HepG2 (cell line): ENCODE data around the gene CTSZ. TPM values are rescaled to one million over a fixed set of nuclear protein-coding genes. Genes with fewer than 3 reads are reported as not detected.

Source experiments
- ATAC-seq: fragments of 200-7000 bp; cut with Tn5 transposase; 3 replicates; pipeline ENCODE4 v1.9.1; 2020; ENCODE audit warnings: mild to moderate bottlenecking, moderate library complexity
- BruUV-seq: library from RNA; stranded (reverse); fragments of 400-500 nt; replicated peaks from 2 replicates; lab custom pipeline; 2021; lab: Mats Ljungman, UMichigan
- CTCF ChIA-PET: fragments of 300-600 bp; formaldehyde crosslinking; extraction: SDS; loops from one replicate; lab custom pipeline; 2021; ENCODE audit warnings: low total read pairs, inconsistent platforms, low intra/inter-chr PET ratio; lab: Yijun Ruan, JAX
- POLR2A ChIA-PET: fragments of 350-600 bp; sonication (Branson Sonifier 250); formaldehyde crosslinking; loops from one replicate; lab custom pipeline; 2020; ENCODE audit warnings: antibody characterized with exemption, inconsistent platforms; lab: Yijun Ruan, JAX
- DNase-seq: peaks from one replicate; pipeline ENCODE4 v3.0.0-alpha.2; 2015; ENCODE audit warnings: low spot score
- FAIRE-seq: peaks from 3 replicates; lab custom pipeline; 2011; peaks lifted over from hg19 to GRCh38; lab: Jason Lieb, UNC
- H2AFZ ChIP-seq: one replicate; pipeline ENCODE4 v1.6.1; 2011; ENCODE audit warnings: low read length, inconsistent platforms
- H3K27ac ChIP-seq: fragments of 300-600 bp; 3 replicates; pipeline ENCODE4 v1.8.0; 2011; ENCODE audit warnings: mixed run types, mild to moderate bottlenecking, mixed read lengths, low read length, inconsistent platforms; ENCODE audit not compliant: insufficient read depth; ENCODE audit errors: extremely low read length
- H3K27me3 ChIP-seq, 2 experiments: fragments of 200-600 bp in 1 of 2; 2 replicates in 1 of 2; 3 replicates in 1 of 2; pipeline versions ENCODE4 v1.6.0 to v1.8.0; 2011; ENCODE audit warnings: low read length in 2 of 2, mild to moderate bottlenecking in 2 of 2, moderate library complexity in 2 of 2, inconsistent platforms in 1 of 2; ENCODE audit not compliant: insufficient read depth in 2 of 2, control insufficient read depth in 1 of 2
- H3K36me3 ChIP-seq, 2 experiments: fragments of 200-600 bp in 1 of 2; replicated peaks in 1 of 2; 2 replicates in 1 of 2; 3 replicates in 1 of 2; pipeline versions ENCODE4 v1.5.1 to v1.8.0; 2011; ENCODE audit warnings: low read length in 2 of 2, inconsistent platforms in 1 of 2; ENCODE audit not compliant: insufficient read depth in 2 of 2, control insufficient read depth in 1 of 2
- H3K4me1 ChIP-seq: 2 replicates; pipeline ENCODE4 v1.5.1; 2012; ENCODE audit warnings: low read length, inconsistent platforms; ENCODE audit not compliant: insufficient read depth
- H3K4me2 ChIP-seq: 2 replicates; pipeline ENCODE4 v1.6.0; 2011; ENCODE audit warnings: low read depth, low read length, inconsistent platforms
- H3K4me3 ChIP-seq, 3 experiments: fragments of 200-600 bp in 1 of 3; sonication (generic), shearing (Covaris generic) in 1 of 3; replicated peaks in 1 of 3; 2 replicates each; pipeline ENCODE4 v1.5.1; 2011 to 2016; ENCODE audit warnings: low read length in 3 of 3, inconsistent platforms in 2 of 3, low read depth in 2 of 3, mild to moderate bottlenecking in 2 of 3, control low read depth in 1 of 3, mixed read lengths in 1 of 3; ENCODE audit not compliant: insufficient read depth in 1 of 3
- H3K79me2 ChIP-seq: one replicate; pipeline ENCODE4 v1.6.1; 2011; ENCODE audit warnings: low read length, inconsistent platforms; ENCODE audit not compliant: insufficient read depth
- H3K9ac ChIP-seq: 2 replicates; pipeline ENCODE4 v1.6.0; 2011; ENCODE audit warnings: mild to moderate bottlenecking, low read depth, low read length, inconsistent platforms; ENCODE audit not compliant: insufficient read depth
- H3K9me3 ChIP-seq: 2 replicates; pipeline ENCODE4 v1.5.1; 2012; ENCODE audit warnings: mild to moderate bottlenecking, low read length
- H4K20me1 ChIP-seq: 2 replicates; pipeline ENCODE4 v1.6.0; 2011; ENCODE audit warnings: inconsistent platforms, mild to moderate bottlenecking, low read length, moderate library complexity; ENCODE audit not compliant: insufficient read depth
- AKAP8 ChIP-seq: sonication (generic); formaldehyde crosslinking; IDR thresholded peaks from 2 replicates; pipeline ENCODE4 v1.5.1; 2020; ENCODE audit warnings: mild to moderate bottlenecking, missing genetic modification reagents
- BRCA1 ChIP-seq: sonication (generic); formaldehyde crosslinking; IDR thresholded peaks from 2 replicates; pipeline ENCODE4 v1.4.0; 2020; ENCODE audit warnings: missing genetic modification reagents
- CENPT ChIP-seq: sonication (generic); formaldehyde crosslinking; IDR thresholded peaks from 2 replicates; pipeline ENCODE4 v1.8.0; 2022; ENCODE audit warnings: low read depth, mild to moderate bottlenecking, moderate library complexity, missing genetic modification reagents
- FOXC1 ChIP-seq: sonication (generic); formaldehyde crosslinking; IDR thresholded peaks from 2 replicates; pipeline ENCODE4 v1.8.0; 2022; ENCODE audit warnings: mild to moderate bottlenecking, missing genetic modification reagents, borderline replicate concordance
- MATR3 ChIP-seq: sonication (generic); formaldehyde crosslinking; IDR thresholded peaks from 2 replicates; pipeline ENCODE4 v1.4.0; 2020; ENCODE audit warnings: missing genetic modification reagents
- MYC ChIP-seq: sonication (generic); formaldehyde crosslinking; IDR thresholded peaks from 2 replicates; pipeline ENCODE4 v1.9.0; 2021; ENCODE audit warnings: missing genetic modification reagents, borderline replicate concordance
- NCOA2 ChIP-seq: sonication (generic); formaldehyde crosslinking; IDR thresholded peaks from 2 replicates; pipeline ENCODE4 v1.8.0; 2022; ENCODE audit warnings: inconsistent platforms
- U2AF1 ChIP-seq: fragments of 200-400 bp; formaldehyde crosslinking; optimal IDR thresholded peaks from 2 replicates; pipeline ENCODE3; 2017; ENCODE audit warnings: mild to moderate bottlenecking, low read depth, low read length
- ZBTB34 ChIP-seq: sonication (generic); formaldehyde crosslinking; IDR thresholded peaks from 2 replicates; pipeline ENCODE4 v1.8.0; 2022; ENCODE audit warnings: mild to moderate bottlenecking, missing genetic modification reagents
- ZFP82 ChIP-seq: sonication (generic); formaldehyde crosslinking; IDR thresholded peaks from 2 replicates; pipeline ENCODE4 v1.5.1; 2020; ENCODE audit warnings: mild to moderate bottlenecking, missing genetic modification reagents, borderline replicate concordance
- ZFP91 ChIP-seq: sonication (generic); formaldehyde crosslinking; IDR thresholded peaks from 2 replicates; pipeline ENCODE4 v1.9.0; 2022; ENCODE audit warnings: missing genetic modification reagents, mild to moderate bottlenecking, borderline replicate concordance
- ZMYM2 ChIP-seq: sonication (generic); formaldehyde crosslinking; IDR thresholded peaks from 2 replicates; pipeline ENCODE4 v1.8.0; 2022; ENCODE audit warnings: mild to moderate bottlenecking, missing genetic modification reagents
- ZNF280B ChIP-seq: sonication (generic); formaldehyde crosslinking; IDR thresholded peaks from 2 replicates; pipeline ENCODE4 v1.5.0; 2020; ENCODE audit warnings: missing genetic modification reagents, mild to moderate bottlenecking, borderline replicate concordance
- ZNF296 ChIP-seq: sonication (generic); formaldehyde crosslinking; conservative IDR thresholded peaks from 2 replicates; pipeline ENCODE4 v1.5.0; 2020; ENCODE audit warnings: mild to moderate bottlenecking, missing genetic modification reagents
- ZNF354B ChIP-seq: sonication (generic); formaldehyde crosslinking; IDR thresholded peaks from 2 replicates; pipeline ENCODE4 v1.8.0; 2022; ENCODE audit warnings: mild to moderate bottlenecking, missing genetic modification reagents
- ZNF761 ChIP-seq: sonication (generic); formaldehyde crosslinking; conservative IDR thresholded peaks from 2 replicates; pipeline ENCODE4 v1.4.0; 2020; ENCODE audit warnings: mild to moderate bottlenecking, missing genetic modification reagents
- ZNF780A ChIP-seq: sonication (generic); formaldehyde crosslinking; IDR thresholded peaks from 2 replicates; pipeline ENCODE4 v1.8.0; 2022; ENCODE audit warnings: mild to moderate bottlenecking, missing genetic modification reagents, moderate library complexity
- ZNF788 ChIP-seq: sonication (generic); formaldehyde crosslinking; IDR thresholded peaks from 2 replicates; pipeline ENCODE4 v1.5.0; 2020; ENCODE audit warnings: mild to moderate bottlenecking, missing genetic modification reagents, borderline replicate concordance
- ZNF83 ChIP-seq: sonication (generic); formaldehyde crosslinking; IDR thresholded peaks from 2 replicates; pipeline ENCODE4 v1.4.0; 2020; ENCODE audit warnings: missing genetic modification reagents, mild to moderate bottlenecking, borderline replicate concordance
- WGBS: methylation state at CpG from one replicate; pipeline ENCODE4 v1.1.6; 2017; ENCODE audit warnings: low lambda C conversion rate; 5-methylcytosine and 5-hydroxymethylcytosine counted together
- in situ Hi-C: cut with HindIII; loops from 2 replicates; pipeline ENCODE4 v1.10.0; 2017; ENCODE audit warnings: low pct_unique_long_range_greater_than_20kb; ENCODE audit not compliant: extremely low pct_ligation_motif_present
- intact Hi-C: fragments of 100-400 bp; cut with micrococcal nuclease; formaldehyde crosslinking; loops from one replicate; pipeline ENCODE4 v1.10.0; 2022; ENCODE audit not compliant: unreplicated experiment
- polyA plus RNA-seq, 8 experiments: library from polyadenylated mRNA; depleted of rRNA in 3 of 8; stranded (reverse) in 7 of 8; unstranded in 1 of 8; fragments of >200 nt; fragmentation: Illumina TruSeq in 4 of 8; extraction: Trizol in 4 of 8; gene quantifications; 2 replicates each; pipeline versions ENCODE4 v1.2.1 to v1.2.3, GENCODE V29; 2011 to 2016; ENCODE audit warnings: low read depth in 4 of 8, missing spikeins in 1 of 8, mixed read lengths in 1 of 8; ENCODE audit not compliant: insufficient read depth in 1 of 8
- total RNA-seq, 5 experiments: library from RNA; depleted of rRNA; stranded (reverse); fragments of >200 nt; fragmentation: Illumina TruSeq; extraction: Trizol; gene quantifications; 2 replicates each; pipeline ENCODE4 v1.2.3, GENCODE V29; 2016; ENCODE audit warnings: low read depth in 1 of 5

CTSZ gene
- total and polyA plus RNA-seq, 2 of the 13 experiments (the other 11 are each of a cell fraction or from before 2014, with no cell fraction given) = 0.33 TPM; not detected in 1

GRCh38 chr20:59005523-59006166 lies 1.4 kb downstream of the CTSZ start:
- Histone ChIP-seq H3K36me3 (no peaks in the 10 kb centered on the region), H3K27ac (peak overlapping the region; percentile 3), H3K4me3 (peak overlapping the region in 1 of 3 experiments; percentile 73; a peak in 1 of 6 replicates), H2AFZ (no peak overlapping the region), H3K9ac (no peak overlapping the region), H4K20me1 (no peaks in the 10 kb centered on the region), H3K4me2 (peak overlapping the region; percentile 90), H3K79me2 (no peaks in the 10 kb centered on the region), H3K4me1 (peaks cover 93% of the 10 kb centered on the region), H3K9me3 (no peaks in the 10 kb centered on the region), H3K27me3 (peaks cover 2 to 27% of the 10 kb centered on the region in 2 experiments)
- POLR2A ChIA-PET = interaction anchor here (0.8 to 2.1 kb wide), 7 partner anchors 10 to 27 kb away, joined by 3 to 9 read pairs (median 4); partner anchors contain the start of genes ATP5F1E and NELFCD
- FAIRE-seq = no peak
- intact Hi-C loops (loop anchor here (1.0 kb wide), 1 partner anchor 11 kb away; no protein-coding TSS in a partner anchor), in situ Hi-C loops (no loop called here)
- peak; percentile 27 for ATAC-seq
- CTCF ChIA-PET = no interaction called here
- BruUV-seq = no TSS peak
- WGBS = 61% methylated on average over 3 of the region's 3 CpGs
- DNase-seq = no peak
- TF ChIP-seq ZNF354B (CRISPR knock-in tag) = no peak
- no peak for TF ChIP-seq FOXC1 (CRISPR knock-in tag)
- 0 out of 2 replicates have a peak, but pooled peaks have one; percentile 5 for TF ChIP-seq ZMYM2
- no peak for TF ChIP-seq ZFP82 (CRISPR knock-in tag)
- TF ChIP-seq BRCA1 (CRISPR knock-in tag) = 0 out of 2 replicates have a peak, but pooled peaks have one; percentile 40
- TF ChIP-seq MYC (CRISPR knock-in tag) = 0 out of 2 replicates have a peak, but pooled peaks have one; percentile 14
- TF ChIP-seq ZNF83 (CRISPR knock-in tag) = no peak
- TF ChIP-seq ZNF788 (CRISPR knock-in tag) = no peak
- peak; percentile 23; the same call in 1 of the 2 replicates for TF ChIP-seq ZFP91 (CRISPR knock-in tag)
- TF ChIP-seq CENPT = no peak
- 0 out of 2 replicates have a peak, but pooled peaks have one; percentile 12 for TF ChIP-seq AKAP8 (CRISPR knock-in tag)
- TF ChIP-seq ZNF780A = no peak
- no peak; the same call in 1 of the 2 replicates for TF ChIP-seq ZNF296
- no peak for TF ChIP-seq ZBTB34 (CRISPR knock-in tag)
- TF ChIP-seq ZNF761 (CRISPR knock-in tag) = 0 out of 2 replicates have a peak, but pooled peaks have one; percentile 41
- TF ChIP-seq NCOA2 (CRISPR knock-in tag) = no peak
- TF ChIP-seq U2AF1 = no peak
- TF ChIP-seq ZNF280B (CRISPR knock-in tag) = peak; percentile 81; the same call in 1 of the 2 replicates
- TF ChIP-seq MATR3 (CRISPR knock-in tag) = no peak
